ENCODE results near the gene STYXL2.

Gene STYXL2

DNA sequence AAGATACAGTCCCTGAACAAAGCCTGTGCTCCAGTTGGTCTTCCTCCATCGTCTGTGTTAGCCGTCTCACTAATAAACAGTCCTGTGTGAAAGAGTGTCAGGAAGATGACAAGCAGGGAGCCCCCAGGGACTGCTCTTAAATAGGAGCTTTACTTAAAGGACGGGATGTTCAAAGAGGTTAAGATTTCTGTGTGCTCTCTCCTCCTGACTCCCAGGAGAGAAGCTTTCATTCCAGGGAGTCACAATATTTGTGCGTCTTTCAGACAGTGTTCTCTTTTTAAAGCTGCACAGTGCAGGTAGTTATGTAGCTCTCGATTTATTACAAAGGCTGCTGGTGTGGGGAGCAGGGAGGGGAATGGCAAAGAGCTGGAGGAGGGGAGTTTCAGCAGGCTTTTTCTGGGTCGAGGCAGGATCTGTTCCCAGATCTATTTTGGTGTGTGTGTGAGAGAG lies 43.5 kb downstream of the STYXL2 start:
- DNase-seq = peak; percentile 69 to 76

DNA sequence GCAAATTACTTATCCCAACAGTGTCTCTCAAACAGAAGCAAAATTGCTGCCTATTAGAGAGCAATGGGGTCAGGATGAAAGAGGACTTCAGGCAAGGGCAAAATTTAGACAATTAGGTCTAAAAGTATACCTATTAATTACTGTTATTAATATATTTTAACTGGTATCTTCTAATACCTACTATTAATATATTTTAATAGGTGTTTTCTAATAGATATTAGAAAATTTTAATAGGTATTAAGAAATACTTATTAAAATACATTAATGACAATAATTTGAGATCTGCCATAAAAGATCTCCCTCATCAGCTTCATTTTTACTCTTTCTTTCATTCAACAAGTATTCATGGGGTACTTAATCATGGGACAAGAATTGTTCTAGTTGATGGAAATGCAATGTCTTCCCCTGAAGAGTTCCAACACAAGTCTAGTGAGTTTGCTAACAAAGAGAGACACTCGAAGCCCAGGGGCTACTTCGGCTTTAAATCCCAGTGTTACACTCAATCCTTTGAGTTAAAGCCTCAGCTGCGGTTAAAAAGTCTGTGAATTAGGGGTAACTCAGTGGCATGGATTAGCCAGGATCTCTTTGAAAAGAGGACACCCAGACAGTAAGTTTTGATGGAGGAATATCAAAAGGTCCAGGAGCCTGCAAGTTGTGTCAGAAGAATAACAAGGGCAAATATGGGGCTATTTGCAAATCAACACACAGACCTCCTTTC lies 44.1 kb downstream of the STYXL2 start:
- no peak for DNase-seq

DNA sequence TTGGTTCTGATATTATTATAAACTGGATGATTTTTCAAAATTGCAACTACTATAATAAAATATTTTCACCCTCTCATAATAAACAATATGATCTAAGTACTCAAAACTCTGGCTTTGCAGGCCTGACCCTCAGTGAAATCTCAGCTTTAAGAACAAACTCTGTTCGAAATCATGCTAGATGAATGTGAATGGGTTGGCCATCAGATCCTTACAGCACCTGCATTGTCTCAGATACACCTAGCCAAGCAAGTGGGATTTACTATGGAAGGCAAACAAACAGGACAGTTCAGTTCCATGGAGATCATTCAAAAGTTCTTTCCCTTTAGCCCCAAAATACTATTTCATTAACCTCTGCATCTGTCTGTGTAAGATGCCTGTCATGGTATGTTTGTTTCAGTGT lies 44.8 kb downstream of the STYXL2 start:
- no peak for DNase-seq

DNA sequence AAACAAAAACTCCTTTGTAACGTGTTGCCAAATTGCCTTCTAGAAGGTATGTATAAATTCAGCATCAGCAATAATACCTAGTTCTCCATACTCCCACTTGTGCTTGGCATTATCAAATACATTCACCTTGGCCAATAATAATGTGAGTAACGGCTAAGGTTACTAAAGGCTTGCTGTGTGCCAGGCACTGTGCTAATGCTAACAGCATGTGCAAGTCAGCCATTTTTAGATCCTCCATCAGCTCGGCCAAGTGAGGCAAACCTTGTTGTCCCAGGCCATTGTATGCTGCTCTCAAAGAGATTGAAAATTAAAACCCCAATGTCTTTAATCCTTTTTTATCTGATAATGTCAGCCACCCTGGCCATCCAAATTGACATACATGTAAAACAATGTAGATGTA lies 48.1 kb downstream of the STYXL2 start:
- DNase-seq = no peak
